ENCODE results near the gene PTGDR.
A peak's percentile ranks its signal among the peaks of the same experiment; 100 is the strongest.

PTGDR gene

DNA sequence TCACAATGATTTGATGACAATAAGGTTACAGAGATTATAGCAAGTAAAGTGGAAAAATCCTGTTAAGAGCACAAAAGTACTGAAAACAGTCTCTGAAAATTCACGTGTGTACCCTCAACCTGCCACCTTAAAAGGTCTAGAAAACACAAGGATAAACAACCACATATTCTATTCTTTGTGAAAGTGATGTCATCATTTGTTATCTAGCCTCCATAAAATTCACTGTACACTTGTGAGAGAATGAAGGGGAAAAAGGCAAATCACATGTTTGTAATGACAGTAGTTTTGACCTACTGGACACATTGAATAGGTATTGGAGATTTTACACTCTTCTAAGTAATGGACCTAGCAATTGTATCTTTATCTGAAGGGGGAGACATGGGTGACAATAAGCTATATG is 4.0 kb downstream of the PTGDR start:
- no peak for TF ChIP-seq ZFX (IDR thresholded peaks at IDR 0.05)
- TF ChIP-seq, protein P1, sequence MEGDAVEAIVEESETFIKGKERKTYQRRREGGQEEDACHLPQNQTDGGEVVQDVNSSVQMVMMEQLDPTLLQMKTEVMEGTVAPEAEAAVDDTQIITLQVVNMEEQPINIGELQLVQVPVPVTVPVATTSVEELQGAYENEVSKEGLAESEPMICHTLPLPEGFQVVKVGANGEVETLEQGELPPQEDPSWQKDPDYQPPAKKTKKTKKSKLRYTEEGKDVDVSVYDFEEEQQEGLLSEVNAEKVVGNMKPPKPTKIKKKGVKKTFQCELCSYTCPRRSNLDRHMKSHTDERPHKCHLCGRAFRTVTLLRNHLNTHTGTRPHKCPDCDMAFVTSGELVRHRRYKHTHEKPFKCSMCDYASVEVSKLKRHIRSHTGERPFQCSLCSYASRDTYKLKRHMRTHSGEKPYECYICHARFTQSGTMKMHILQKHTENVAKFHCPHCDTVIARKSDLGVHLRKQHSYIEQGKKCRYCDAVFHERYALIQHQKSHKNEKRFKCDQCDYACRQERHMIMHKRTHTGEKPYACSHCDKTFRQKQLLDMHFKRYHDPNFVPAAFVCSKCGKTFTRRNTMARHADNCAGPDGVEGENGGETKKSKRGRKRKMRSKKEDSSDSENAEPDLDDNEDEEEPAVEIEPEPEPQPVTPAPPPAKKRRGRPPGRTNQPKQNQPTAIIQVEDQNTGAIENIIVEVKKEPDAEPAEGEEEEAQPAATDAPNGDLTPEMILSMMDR (conservative IDR thresholded peaks at IDR 0.05): no peak

DNA sequence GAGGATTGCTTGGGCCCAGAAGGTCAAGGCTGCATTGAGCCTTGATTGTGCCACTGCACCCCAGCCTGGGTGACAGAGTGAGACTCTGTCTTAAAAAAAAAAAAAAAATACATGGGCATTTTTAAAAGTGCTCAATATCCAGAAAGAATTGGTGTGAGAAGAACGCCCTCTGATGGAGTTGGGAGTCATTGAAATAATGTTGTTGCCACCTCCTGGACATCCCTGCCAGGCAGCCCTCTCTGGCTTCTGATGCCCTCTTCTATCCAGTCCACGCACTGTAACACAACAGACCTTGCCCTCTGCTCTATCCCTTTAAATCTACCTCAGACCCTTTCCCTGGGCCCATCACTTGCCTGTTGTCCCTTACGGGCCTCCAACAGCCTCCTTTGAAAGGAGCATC is 4.9 kb downstream of the PTGDR start:
- H3K27ac ChIP-seq: no peak overlapping the region
- TF ChIP-seq, protein P1 (conservative IDR thresholded peaks at IDR 0.05): peak; percentile 57
- TF ChIP-seq ZFX (IDR thresholded peaks at IDR 0.05): no peak

More for the DNA sequence above, 4.0 kb downstream of the PTGDR start:
- no peak overlapping the region for H3K27ac ChIP-seq

DNA sequence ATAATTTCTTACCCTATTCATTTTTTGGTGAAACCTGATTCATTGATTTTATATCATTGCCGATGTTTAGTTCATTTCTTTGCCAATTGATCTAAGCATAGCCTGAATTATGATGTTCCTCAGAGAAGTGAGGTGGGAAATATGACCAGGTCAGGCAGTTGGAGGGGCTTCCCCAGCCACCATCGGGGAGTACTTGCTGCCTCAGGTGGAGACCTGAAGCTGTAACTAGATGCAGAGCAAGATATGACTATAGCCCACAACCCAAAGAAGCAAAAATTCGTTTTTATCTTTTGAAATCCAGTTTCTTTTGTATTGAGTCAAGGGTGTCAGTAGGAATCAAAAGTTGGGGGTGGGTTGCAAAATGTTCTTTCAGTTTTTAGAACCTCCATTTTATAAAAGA is 7.9 kb downstream of the PTGDR start:
- no peak overlapping the region for H3K27ac ChIP-seq
- no peak for TF ChIP-seq ZFX (IDR thresholded peaks at IDR 0.05)
- TF ChIP-seq, protein P1 (conservative IDR thresholded peaks at IDR 0.05): no peak

DNA sequence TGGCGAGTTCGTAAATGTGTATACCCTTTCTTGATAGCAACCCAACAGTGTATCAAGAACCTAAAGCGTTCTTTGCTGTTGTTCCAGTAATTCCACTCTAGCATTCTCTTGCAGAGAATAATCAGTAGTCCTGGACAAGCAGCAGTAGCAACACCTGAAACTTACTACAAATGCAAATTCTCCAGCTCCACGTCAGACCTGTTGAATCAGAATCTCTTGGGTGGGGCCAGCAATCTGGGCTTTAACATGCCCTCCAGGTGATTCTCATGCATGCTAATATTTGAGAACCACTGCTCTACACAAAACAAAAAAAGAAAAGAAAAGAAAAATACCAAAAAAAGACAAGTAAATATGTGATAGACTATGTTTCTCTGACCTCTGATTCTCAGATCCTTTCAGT is 10.1 kb downstream of the PTGDR start:
- TF ChIP-seq, protein P1 (conservative IDR thresholded peaks at IDR 0.05): no peak
- no peak for TF ChIP-seq ZFX (IDR thresholded peaks at IDR 0.05)
- H3K27ac ChIP-seq: no peak overlapping the region

DNA sequence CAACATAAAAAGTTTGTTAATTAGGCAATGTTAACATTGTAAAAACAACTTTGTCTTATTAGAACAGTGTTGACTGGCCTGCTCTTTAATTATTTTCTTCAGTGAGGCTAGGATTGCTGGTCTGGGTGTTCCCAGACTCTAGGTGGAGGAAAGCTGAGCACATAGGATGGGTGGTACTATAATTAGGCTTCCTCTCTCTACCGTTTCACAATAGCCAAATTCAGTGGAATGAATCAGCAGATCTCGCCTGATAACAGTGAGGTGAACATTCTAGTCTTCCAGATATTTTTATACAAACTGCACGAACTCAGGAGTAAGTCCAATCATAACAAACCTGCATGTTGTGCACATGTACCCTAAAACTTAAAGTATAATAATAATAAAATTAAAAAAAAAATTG is 11.9 kb downstream of the PTGDR start:
- TF ChIP-seq ZFX (IDR thresholded peaks at IDR 0.05): no peak
- TF ChIP-seq, protein P1 (conservative IDR thresholded peaks at IDR 0.05): no peak
- no peak overlapping the region for H3K27ac ChIP-seq

DNA sequence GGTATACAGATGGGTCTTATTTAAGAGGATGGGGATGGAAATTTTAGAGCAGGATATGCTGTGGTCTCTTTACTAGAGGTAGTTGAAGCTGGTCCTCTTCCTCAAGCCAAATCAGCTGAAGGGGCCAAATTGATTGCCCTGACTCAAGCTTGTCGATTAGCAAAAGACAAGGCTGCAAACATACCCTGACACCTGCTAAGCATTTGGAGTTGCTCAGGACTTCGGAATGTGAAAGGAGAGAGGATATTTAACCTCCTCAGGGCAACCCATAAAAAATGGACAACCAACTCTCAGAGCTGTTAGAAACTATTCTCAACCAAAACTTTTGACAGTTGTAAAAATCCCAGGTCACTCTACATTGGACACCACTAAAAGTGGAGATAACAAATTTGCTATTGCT is 15.6 kb downstream of the PTGDR start:
- no peak overlapping the region for H3K27ac ChIP-seq
- TF ChIP-seq, protein P1 (conservative IDR thresholded peaks at IDR 0.05): no peak
- TF ChIP-seq ZFX (IDR thresholded peaks at IDR 0.05): no peak

DNA sequence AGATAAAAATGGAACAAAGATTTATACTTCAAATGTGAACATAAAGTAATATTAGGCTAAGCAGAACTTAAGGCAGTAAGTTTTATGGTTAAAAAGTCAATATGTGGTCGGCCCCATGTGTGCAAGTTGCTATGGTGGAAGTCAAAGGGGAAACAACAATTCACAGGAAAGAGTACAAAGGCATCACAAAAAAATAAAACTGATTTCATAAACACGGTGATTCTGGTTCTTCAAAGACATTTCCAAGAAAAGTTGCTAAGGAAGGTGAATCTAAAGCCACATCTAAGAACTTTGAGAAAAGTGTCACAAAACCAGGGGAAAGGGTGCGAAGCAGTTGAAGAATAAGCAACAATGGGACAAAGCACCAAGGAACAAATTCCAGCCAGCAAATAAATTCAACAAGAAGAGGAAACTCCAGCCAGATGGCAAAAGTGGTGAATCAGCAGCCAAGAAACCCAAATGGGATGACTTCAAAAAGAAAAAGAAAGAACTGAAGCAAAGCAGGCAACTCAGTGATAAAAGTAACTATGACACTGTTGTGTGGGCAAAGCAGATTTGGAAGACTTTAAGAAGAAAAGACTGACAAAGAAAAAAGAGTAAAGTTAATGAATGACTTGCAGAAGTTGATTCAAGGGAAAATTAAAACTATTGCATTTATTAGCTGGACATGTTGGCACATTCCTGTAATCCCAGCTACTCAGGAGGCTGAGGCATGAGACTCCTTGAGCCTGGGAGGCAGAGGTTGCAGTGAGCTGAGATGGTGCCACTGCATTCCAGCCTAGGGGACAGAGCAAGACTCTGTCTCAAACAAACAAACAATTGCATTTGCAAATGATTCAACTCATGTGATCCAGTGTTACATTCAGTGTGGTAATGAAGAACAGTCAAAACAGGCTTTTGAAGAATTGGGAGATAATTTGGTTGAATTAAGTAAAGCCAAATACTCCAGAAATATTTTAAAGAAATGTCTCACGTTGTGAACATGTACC is 19.5 kb downstream of the PTGDR start:
- no peak overlapping the region for H3K27ac ChIP-seq
- TF ChIP-seq, protein P1 (conservative IDR thresholded peaks at IDR 0.05): no peak
- TF ChIP-seq ZFX (IDR thresholded peaks at IDR 0.05): no peak
